ENCODE measurements around the gene AFAP1L1. TPM values are rescaled to one million over a fixed set of nuclear protein-coding genes. Genes with fewer than 3 reads are reported as not detected.

AFAP1L1 gene
- total RNA-seq, 4 donors from 2014 or later = 48.8 to 99.8 (median 70.3) TPM

- no peak for TF ChIP-seq CTCF (IDR thresholded peaks at IDR 0.05; ENCODE audit: low read depth)
These were observed 10.4 kb upstream of the AFAP1L1 start for GRCh38 chr5:149261246-149261645.

- no peak for TF ChIP-seq CTCF (IDR thresholded peaks at IDR 0.05; ENCODE audit: low read depth)
These were observed 9.3 kb upstream of the AFAP1L1 start for GRCh38 chr5:149262315-149262714.

GRCh38 chr5:149264439-149265067 lies 7.1 kb upstream of the AFAP1L1 start:
- no peak for TF ChIP-seq CTCF (IDR thresholded peaks at IDR 0.05; ENCODE audit: low read depth)

- no peak for TF ChIP-seq CTCF (IDR thresholded peaks at IDR 0.05; ENCODE audit: low read depth)
These were observed 6.6 kb upstream of the AFAP1L1 start for GRCh38 chr5:149265068-149265465.

GRCh38 chr5:149265597-149265996 lies 6.1 kb upstream of the AFAP1L1 start:
- no peak for TF ChIP-seq CTCF (IDR thresholded peaks at IDR 0.05; ENCODE audit: low read depth)

- no peak for TF ChIP-seq CTCF (IDR thresholded peaks at IDR 0.05; ENCODE audit: low read depth)
These were observed 4.3 kb upstream of the AFAP1L1 start for GRCh38 chr5:149267241-149267973.

- no peak for TF ChIP-seq CTCF (IDR thresholded peaks at IDR 0.05; ENCODE audit: low read depth)
These were observed 2.6 kb upstream of the AFAP1L1 start for GRCh38 chr5:149268928-149269557.

Measured in subcutaneous adipose tissue (tissue), 4 donors.